Left lobe of liver (tissue), 1 donor: ENCODE results near the gene LRFN3. TPM values are rescaled to one million over a fixed set of nuclear protein-coding genes. Genes with fewer than 3 reads are reported as not detected.

ENCODE experiments used
- total RNA-seq: library from RNA; stranded (reverse); gene quantifications from one replicate; pipeline ENCODE4 v1.2.1, GENCODE V29; 2021
- donor health status: DM: no; HTN: yes; CAD: no.

Gene LRFN3
- total RNA-seq, 1 donor from 2014 or later = 8.4 TPM

Other genes with a start within 250 kb of the LRFN3 start
- gene ZBTB32, start 231.8 kb upstream of the LRFN3 start, total RNA-seq = 0.10 TPM
- gene KMT2B, start 218.4 kb upstream of the LRFN3 start, total RNA-seq = 23.0 TPM
- gene IGFLR1, start 193.9 kb upstream of the LRFN3 start, total RNA-seq = 30.8 TPM
- 15.1 TPM for gene U2AF1L4, start 191.0 kb upstream of the LRFN3 start, total RNA-seq
- gene PSENEN, start 190.7 kb upstream of the LRFN3 start, total RNA-seq = 31.7 TPM
- 4.7 TPM for gene LIN37, start 187.8 kb upstream of the LRFN3 start, total RNA-seq
- gene HSPB6, start 179.3 kb upstream of the LRFN3 start, total RNA-seq = 7.0 TPM
- 4.5 TPM for gene PROSER3, start 178.2 kb upstream of the LRFN3 start, total RNA-seq
- gene ARHGAP33, start 160.8 kb upstream of the LRFN3 start, total RNA-seq = 3.6 TPM
- gene PRODH2, start 123.5 kb upstream of the LRFN3 start, total RNA-seq = 196 TPM
- gene NPHS1, start 83.9 kb upstream of the LRFN3 start, total RNA-seq = not detected
- gene KIRREL2, start 79.5 kb upstream of the LRFN3 start, total RNA-seq = 0.20 TPM
- 0.40 TPM for gene APLP1, start 67.8 kb upstream of the LRFN3 start, total RNA-seq
- gene NFKBID, start 35.8 kb upstream of the LRFN3 start, total RNA-seq = 2.3 TPM
- 1.8 TPM for gene HCST, start 33.8 kb upstream of the LRFN3 start, total RNA-seq
- gene TYROBP, start 28.1 kb upstream of the LRFN3 start, total RNA-seq = 20.2 TPM
- 13.9 TPM for gene SDHAF1, start 58.8 kb downstream of the LRFN3 start, total RNA-seq
- gene SYNE4, start 72.4 kb downstream of the LRFN3 start, total RNA-seq = 6.5 TPM
- gene ALKBH6, start 77.8 kb downstream of the LRFN3 start, total RNA-seq = 10.3 TPM
- 1.3 TPM for gene CLIP3, start 96.5 kb downstream of the LRFN3 start, total RNA-seq
- gene THAP8, start 117.9 kb downstream of the LRFN3 start, total RNA-seq = 2.2 TPM
- gene WDR62, start 118.5 kb downstream of the LRFN3 start, total RNA-seq = 0.48 TPM
- gene OVOL3, start 174.8 kb downstream of the LRFN3 start, total RNA-seq = not detected
- 43.9 TPM for gene POLR2I, start 178.5 kb downstream of the LRFN3 start, total RNA-seq
- gene TBCB, start 179.1 kb downstream of the LRFN3 start, total RNA-seq = 33.5 TPM
- gene CAPNS1, start 203.7 kb downstream of the LRFN3 start, total RNA-seq = 168 TPM
- gene COX7A1, start 216.1 kb downstream of the LRFN3 start, total RNA-seq = 3.9 TPM